NCI-H2227 (cell line): ENCODE measurements around the gene CRTC2.
"Not testable (repeated sequence)": the region's sequence is repeated elsewhere in the genome, so short reads cannot be mapped to it uniquely, and the experiment has no call there.

ENCODE experiments used
- DNase-seq: peaks from one replicate; lab custom pipeline; 2025; ENCODE audit not compliant: unreplicated experiment; lab: John Stamatoyannopoulos, UW

CRTC2 gene

DNA sequence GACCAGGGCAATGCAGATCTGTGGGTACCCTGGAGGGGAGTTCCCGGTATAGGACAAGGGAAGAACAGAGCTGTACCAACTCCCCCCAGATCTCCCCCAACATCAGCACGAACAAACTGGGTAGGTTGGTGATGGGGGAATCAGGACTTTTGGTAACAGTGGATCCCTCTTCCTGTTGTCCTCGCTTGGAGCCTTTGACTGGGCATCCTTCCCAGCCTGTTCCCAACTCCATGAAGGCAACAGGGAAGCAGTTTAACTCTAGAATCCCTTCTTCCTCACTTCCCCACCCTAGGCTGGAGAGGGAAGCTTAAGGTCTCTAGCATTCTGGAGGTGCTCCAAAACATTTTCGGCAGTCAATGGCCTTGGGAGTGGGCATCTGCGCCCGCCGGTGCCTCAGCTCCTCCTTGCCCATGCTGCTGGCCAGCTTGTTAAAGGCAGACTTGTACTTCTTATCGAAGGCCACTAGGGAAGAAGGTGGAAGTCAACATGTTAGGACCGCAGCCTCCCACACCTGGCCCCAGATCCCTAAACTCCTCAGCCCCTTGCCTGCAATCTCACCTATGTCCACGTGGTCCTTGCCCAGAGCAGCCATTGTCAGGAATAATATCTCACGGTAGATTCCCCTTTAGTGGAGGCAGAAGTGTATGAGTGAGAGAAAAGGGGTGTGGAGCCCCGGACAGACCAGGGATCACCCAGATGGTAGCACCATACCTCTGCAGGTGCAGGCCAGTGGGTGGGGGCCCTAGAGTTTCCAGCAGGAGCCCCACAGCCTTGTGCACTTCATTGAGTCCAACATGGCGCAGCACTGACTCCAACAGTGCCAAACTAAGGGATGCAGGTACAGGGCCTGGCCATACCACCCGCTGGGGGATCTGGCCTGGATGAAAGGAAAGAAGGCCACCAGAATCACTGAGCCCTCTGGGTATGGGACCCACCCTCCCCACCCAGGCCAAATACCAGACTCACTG is 28.1 kb downstream of the CRTC2 start:
- no peak for DNase-seq

DNA sequence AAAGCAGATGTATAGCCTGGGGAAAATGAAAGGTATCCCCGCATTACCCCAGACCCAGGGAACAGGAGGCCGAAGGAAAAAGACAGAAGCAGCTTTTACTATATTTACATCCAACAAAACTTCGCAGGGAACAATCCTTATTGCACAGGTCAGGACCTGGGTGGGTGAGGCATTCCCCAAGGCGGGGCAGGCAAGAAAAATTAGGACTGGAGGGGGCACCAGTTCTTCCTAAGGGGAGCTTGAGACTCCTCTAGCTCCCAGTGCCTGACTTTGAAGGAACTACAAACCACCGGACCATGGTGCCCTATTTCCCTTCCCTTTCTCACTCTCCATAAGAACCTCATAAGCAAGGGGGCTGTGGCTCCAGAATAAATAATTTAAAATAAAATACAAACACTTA is 29.0 kb downstream of the CRTC2 start:
- DNase-seq = no peak

DNA sequence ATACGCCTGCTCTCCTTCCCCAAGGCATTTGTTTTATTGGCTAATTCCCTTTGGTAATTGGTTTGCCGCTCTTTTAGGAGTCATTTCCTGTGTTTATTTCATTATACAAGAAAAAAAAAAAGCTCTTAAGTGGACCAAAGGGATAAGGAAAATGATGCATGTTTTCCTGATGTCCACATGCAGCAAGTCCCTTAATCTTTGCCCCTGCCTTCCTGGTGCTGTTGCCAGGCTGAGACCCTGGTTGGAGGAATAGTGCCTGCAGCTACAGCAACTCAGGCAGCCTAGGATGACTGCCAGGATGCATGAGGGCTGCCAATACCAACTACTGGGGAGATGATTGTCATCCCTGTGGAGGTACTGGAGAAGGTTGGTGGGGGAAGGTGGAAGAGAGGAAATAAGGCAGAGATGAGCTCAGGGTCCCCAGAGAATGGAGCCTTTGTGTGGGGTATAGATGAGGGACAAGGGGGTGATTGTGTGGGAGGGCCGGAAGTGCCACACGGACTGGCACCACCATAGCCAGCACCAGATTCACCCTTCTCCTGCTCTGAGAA is 29.5 kb downstream of the CRTC2 start:
- DNase-seq = no peak

DNA sequence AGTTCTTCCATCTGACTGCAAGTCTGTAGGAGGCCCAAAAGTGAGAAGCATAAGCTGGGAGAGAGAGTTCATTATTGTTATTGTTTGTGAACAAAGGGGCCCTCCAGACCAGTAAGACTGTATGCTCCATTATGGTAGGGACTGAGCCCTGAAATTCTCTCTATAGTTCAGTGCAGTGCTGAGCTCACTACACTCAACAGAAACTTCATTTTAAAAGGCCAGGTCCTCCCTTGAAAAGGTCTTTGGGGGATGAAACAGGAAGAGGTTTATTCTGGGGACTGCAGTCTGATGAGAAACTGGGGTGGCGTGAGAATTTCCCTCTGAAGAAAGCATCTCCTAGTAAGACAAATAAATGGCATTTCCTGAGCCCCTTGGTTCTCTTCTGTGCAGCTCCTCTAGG is 30.2 kb downstream of the CRTC2 start:
- no peak for DNase-seq

DNA sequence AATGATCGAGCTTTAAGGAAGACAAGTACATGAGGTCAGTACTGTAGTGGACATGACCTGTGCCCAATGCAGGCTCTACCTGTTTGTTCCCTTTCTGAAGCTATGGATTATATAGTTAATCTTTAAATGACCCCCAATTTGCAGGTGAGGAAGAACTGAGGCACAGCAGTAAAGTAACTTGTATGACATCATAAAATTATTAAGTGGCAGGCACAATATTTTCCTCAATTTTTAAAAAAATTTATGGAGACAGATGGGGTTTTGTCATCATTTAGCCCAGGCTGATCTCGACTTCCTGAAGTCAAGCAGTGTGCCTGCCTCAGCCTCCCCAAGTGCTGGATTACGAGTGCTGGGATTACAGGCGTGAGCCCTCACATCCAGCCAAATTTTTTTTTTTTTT is 32.0 kb downstream of the CRTC2 start:
- DNase-seq = no peak

DNA sequence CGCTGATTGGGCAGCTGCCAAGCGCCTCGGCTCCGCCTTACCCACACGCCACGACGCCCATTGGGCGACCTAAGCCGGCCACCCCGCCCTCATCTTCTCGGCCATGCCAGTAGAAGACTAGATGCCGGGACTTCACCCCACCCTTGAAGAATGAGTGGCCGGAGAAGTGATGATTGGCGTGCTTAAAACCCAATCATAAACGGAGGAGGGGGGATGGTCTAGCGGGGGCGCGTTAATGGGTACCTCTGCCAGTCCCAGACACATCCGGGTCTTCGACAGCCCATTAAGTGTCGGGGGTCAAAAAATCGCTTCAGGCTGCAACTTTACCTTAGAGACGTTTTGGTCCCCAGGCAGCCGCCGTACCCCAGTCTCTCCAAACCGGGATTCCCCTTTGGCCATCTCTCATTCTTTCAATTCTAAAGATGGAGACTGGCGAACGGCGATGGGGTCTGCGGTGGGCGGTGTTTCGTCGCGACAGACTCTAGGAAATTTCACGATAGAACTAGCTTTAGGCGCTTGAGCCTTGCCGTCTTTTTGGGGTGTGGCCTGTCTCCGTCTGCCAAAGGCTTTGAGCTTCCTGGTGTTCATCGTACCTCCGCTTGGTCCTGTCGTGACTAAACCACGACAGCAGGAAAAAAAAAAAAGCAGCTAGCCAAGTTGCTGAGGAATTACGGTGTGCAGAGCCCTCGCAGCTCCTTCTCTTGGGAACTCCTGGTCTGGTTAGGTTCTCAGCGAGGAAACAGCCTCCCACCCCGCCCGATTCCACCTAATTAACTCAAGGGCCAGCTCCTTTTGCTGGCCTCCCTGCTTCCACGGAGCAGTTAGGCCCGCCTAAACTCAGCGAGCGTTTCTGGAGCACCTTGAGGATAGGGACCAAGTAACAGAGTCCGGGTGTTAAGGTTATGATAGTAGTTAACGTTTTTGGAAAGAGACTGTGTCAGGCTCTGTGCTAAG is 35.2 kb downstream of the CRTC2 start, which contains the start of gene GATAD2B:
Gene GATAD2B, minus strand, starts transcription at position 1 of the 954 bp plus-strand sequence. CDS start 94,625 bp downstream, outside the sequence.
- peak; percentile 100 for DNase-seq

DNA sequence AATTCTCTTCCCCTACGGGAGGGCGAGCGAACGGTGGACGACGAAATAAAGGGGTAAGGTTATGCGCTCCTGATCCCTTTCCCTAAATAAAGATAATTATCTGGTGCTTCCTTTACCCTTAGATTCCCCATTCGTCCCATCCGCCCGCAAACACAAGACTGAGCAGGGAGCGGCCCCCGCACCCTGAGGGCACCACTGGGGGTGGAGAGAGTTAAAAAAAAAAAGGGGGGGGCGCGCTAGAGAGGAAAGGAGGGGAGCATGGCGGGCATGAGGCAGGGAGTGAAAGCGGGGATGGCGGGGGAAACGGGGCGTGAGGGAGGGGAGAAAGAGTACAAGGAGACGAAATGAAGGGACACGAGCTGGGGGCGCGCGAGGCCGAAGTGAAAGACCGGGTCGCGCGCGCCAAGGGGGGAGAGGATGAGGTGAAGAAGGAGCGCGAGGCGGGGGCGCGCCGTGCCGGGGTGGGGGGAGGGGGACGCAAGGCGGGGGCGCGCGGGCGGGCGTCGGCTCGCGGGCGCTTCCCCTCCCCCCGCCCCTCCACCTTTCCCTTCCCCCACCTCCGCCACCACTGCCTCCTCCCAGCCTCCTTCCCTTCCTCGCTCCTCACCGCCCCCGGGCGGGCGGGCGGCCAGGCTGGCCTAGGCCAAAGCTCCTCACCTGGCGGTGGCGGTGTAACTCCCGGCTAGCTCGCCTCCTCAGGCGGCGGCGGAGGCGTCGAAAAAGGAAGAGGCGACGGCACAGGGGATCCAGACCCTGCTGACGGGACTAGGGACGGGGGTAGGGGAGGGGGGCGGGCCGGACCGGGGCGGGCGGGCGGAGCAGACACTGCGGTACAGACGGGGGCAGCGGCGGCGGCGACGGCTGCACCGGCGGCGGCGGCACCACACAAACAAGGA is 36.1 kb downstream of the CRTC2 start:
- peak; percentile 91 for DNase-seq

DNA sequence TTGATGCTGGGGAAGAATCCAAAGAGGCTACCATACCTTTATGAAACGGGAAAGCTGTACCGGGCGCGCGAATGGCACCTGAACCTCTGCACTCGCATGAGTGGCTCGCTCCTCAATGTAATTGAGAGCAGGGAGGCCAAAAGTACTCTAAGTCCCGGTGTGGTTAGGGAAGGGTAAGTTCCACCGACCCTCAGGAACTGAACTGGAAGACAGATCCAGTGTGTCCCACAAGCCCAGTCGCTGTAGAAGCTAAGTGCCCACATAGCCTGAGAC is 36.7 kb downstream of the CRTC2 start:
- no peak for DNase-seq

DNA sequence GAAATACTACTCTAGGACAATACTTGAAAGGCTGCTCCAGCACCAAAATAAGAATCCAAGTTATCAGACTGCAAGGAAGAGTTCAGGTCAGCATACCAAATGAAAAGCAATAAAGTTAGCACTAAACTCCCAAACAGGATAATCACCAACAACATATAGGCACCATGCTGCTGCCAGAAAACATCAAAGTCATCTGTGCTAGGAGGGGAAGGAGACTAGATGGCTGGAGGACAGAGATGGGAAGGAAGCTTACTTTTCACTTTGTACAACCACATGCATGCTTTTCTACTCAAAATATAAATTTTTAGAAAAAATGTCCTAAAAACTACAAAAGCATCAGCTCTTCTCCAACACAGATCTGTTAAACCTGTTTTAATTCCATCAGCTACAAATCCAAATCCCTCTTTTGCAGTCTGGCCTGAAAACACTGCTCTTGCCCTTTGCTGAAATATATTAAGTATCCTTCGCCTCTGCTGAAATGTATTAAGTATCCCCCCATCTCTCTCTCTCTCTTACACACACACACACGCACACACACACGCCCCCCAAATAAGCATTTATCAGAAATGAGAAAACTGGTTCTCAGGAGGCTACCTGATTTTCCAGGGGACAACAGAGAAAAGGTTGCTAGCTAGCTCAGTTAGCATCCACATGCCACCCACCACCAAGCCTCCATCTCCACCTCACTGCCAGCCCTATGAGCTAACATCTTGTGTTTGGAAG is 37.2 kb downstream of the CRTC2 start:
- no peak for DNase-seq

DNA sequence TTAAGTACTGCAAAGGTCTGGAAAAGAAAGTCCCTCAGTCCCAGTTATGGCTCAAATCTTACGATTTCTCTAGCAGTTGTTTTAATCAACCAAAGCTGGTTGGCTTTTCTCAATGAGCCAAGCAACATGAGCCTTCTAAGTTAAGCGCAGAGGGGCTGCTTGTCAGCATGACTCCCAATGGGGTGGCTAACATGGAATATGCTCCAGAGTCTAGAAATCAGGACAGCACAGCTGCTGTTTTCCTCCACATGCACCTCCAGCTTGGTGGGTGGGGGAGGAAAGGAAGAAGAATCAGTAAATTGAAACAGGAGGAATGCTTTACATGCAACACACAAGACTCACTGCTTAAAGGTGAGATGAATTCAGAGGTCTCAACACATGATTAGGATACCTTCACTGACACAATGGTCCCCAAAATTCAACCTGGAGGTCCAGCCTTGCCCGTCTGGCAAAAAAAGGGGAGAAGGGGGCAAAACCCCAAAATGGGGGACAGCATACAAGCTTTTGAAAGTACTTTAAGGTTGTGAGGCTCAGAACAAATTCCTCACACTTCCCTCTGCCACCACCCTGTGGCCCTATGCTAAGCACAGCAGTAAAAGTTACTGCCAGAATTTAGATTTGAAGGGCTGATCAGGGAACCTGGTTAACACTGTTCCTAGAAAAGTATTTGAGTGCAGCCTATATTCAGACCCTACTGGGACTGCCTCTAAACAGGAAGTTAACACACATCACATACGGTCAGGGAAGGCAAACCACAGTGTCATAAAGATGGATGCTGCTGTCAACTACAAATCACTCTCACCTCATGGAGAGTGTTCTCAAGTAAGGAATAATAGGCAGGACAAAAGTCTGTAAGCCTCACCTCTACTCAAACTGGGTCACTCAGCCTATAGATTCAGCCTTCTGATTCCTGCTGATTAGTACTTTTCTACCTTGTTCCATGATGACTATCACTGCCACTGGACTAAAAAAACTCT is 38.2 kb downstream of the CRTC2 start:
- DNase-seq = no peak

DNA sequence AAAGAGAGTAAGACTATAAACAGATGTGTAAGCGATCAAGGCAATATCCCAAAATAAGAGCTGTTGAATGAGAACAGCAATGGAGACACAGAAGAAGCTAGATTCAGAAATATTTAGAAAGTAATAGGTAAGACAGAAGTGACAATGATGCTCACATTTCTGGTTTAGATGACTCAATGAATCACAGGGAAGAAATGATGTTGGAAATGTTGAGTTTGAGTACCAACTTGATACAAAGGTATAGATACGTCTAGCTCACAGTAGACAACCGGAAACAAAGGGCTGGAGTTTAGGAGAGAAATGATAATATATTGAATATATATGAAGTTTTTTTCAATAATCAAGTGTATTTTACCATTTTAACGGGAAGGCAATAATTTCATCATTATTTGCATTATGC is 42.1 kb downstream of the CRTC2 start:
- no peak for DNase-seq

DNA sequence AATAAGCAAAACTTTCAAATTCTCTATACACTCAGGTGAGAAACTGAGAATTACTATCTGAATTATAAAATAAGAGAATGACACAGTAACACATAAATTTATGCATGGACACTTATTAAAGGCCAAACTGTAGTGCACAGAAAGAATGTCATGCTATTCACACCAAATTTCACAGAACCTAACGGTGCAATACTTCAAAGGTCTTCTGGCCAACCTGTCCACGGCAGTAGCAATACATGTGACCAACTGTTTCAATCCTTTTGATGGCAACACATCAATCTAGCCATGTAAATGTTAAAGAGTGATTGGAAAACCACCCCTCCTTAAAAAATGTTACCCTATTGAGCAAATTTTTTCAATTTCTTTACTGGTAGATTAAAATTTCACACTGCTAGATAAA is 46.1 kb downstream of the CRTC2 start:
- no peak for DNase-seq

DNA sequence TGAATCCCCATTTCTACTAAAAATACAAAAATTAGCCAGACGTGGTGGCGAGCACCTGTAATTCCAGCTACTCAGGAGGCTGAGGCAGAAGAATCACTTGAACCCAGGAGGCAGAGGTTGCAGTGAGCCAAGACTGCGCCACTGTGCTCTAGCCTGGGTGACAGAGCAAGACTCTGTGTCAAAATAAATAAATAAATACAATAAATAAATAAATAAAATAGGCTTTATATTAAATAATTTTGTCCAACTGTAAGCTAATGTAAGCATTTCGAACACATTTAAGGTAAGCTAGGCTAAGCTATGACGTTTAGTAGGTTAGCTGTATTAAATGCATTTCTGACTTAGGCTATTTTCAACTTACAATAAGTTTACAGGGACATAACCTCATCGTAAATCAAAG is 47.9 kb downstream of the CRTC2 start:
- not testable (repeated sequence) for DNase-seq

DNA sequence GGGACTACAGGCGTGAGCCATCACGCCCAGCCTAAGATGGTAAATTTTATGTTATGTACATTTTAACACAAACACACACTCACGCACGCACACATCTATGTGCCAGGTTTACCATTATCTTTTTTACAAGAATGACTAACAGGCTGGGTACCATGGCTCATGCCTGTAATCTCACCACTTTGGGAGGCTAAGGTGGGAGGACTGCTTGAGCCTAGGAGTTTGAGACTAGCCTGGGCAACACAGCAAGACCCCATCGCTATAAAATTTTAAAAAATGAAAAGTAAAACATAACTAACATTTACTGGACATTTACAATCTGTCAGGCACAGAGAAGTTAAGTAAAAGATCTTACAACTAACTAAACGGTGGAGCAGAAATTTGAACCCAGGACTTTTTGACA is 50.3 kb downstream of the CRTC2 start:
- DNase-seq = no peak

DNA sequence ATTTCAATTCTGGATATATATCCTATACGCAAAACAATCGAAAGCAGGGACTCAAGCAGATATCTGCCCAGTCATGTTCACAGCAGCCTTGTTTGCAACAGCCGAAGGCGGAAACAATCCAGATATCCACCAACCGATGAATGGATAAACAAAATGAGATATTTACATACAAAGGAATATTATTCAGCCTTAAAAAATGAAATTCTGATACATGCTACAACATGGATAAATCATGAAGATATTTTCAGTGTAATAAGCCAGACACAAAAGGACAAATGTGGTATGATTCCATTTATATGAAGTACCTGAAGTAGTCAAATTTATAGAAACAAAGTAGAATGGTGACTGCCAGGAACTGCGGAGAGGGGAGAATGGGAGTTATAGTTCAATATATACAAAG is 51.3 kb downstream of the CRTC2 start:
- no peak for DNase-seq

DNA sequence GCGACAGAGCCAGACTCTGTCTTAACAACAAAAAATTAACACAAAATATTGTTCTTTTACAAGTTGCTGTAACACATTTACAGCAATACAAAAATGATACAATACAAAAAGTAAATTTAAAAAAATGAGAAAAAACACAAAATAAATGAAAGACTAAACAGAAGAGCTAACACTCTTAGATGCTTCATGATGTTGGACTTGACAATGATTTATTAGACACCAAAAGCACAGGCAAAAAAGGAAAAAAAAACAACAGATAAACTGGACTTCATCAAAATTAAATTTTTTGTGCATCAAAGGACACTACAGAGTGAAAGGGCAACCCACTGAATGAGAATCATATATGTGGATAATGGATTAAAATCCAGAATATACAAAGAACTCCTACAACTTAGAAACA is 52.0 kb downstream of the CRTC2 start:
- no peak for DNase-seq

DNA sequence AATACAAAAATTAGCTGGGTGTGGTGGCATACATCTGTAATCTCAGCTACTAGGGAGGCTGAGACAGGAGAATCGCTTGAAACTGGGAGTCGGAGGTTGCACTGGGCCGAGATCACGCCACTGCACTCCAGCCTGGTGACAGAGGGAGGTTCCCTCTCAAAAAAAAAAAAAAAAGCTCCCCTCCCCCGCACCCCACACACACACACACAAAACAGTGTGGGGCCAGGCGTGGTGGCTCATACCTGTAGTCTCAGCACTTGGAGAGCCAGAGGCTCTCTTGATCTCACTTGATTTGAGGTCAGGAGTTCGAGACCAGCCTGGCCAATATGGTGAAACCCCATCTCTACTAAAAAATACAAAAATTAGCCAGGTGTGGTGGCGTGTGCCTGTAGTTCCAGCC is 52.5 kb downstream of the CRTC2 start:
- not testable (repeated sequence) for DNase-seq

DNA sequence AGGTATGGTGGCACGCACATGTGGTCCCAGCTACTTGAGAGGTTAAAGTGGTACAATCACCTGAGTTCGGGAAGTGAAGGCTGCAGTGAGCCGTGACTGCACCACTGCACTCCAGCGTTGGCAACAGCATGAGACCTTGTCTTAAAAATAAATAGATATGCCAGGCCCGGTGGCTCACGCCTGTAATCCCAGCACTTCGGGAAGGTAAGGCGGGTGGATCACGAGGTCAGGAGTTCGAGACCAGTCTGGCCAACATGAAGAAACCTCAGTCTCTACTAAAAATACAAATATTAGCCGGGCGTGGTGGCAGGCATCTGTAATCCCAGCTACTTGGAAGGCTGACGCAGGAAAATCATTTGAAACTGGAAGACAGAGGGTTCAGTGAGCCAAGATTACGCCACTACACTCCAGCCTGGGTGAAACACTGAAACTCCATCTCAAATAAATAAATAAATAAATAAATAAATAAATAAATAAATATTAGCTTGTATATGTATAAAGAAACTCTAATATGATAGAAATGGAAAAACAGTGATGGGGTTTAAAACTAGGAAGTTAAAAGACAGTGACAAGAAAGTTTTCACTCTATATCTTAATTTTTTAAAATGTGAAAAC is 54.5 kb downstream of the CRTC2 start:
- DNase-seq = no peak
